Activated CD4-positive, alpha-beta memory T cell treated with anti-CD3 and anti-CD28 coated beads for 36 hours (primary cell): ENCODE data around the gene SDHD. TPM values are rescaled to one million over a fixed set of nuclear protein-coding genes. Genes with fewer than 3 reads are reported as not detected.

Experiments
- CTCF ChIA-PET: fragments of 350-600 bp; sonication (Branson Sonifier 250); formaldehyde crosslinking; loops from one replicate; lab custom pipeline; 2021; ENCODE audit warnings: antibody characterized with exemption, inconsistent platforms; lab: Charles Lee
- POLR2A ChIA-PET: fragments of 350-600 bp; sonication (Branson Sonifier 250); formaldehyde crosslinking; loops from one replicate; lab custom pipeline; 2021; ENCODE audit warnings: antibody characterized with exemption; lab: Charles Lee
- DNase-seq: peaks from one replicate; pipeline ENCODE4 v3.0.0-alpha.2; 2020
- H3K27ac Mint-ChIP-seq: one replicate; pipeline ENCODE4 v1.8.0; 2021; ENCODE audit warnings: mixed read lengths
- H3K27me3 Mint-ChIP-seq: one replicate; pipeline ENCODE4 v1.8.0; 2021; ENCODE audit warnings: mixed read lengths
- H3K36me3 Mint-ChIP-seq: one replicate; pipeline ENCODE4 v1.8.0; 2021; ENCODE audit warnings: mixed read lengths
- H3K4me1 Mint-ChIP-seq: one replicate; pipeline ENCODE4 v1.8.0; 2021; ENCODE audit warnings: low read depth, mixed read lengths
- H3K4me3 Mint-ChIP-seq: one replicate; pipeline ENCODE4 v1.8.0; 2021; ENCODE audit warnings: mild to moderate bottlenecking, mixed read lengths
- H3K9me3 Mint-ChIP-seq: one replicate; pipeline ENCODE4 v1.8.0; 2021; ENCODE audit warnings: mixed read lengths
- intact Hi-C: fragments of 100-400 bp; cut with micrococcal nuclease; formaldehyde crosslinking; loops from one replicate; pipeline ENCODE4 v1.15.1; 2023
- total RNA-seq, 2 experiments: library from RNA; stranded (reverse); gene quantifications; one replicate each; pipeline ENCODE4 v1.2.3, GENCODE V29; 2021

The SDHD gene
- total RNA-seq, 2 experiments from 2014 or later, result 72.7 to 91.6 TPM

- Mint-ChIP-seq H3K27me3 (no peaks in the 10 kb centered on the region), H3K4me3 (no peak overlapping the region), H3K4me1 (no peaks in the 10 kb centered on the region), H3K9me3 (no peaks in the 10 kb centered on the region), H3K27ac (no peak overlapping the region), H3K36me3 (no peaks in the 10 kb centered on the region)
- intact Hi-C loops, result no loop called here
- no peak for DNase-seq
- POLR2A ChIA-PET, result interaction anchor here (0.6 to 1.0 kb wide), 2 partner anchors 17 to 123 kb away, joined by 3 to 4 read pairs; partner anchors contain the start of gene TIMM8B
- CTCF ChIA-PET, result interaction anchor here (0.8 to 1.0 kb wide), 2 partner anchors 10 to 69 kb away, joined by 3 read pairs; no protein-coding TSS in a partner anchor
Measured at GRCh38 chr11:112103446-112103845, 16.8 kb downstream of the SDHD start.

- DNase-seq, result no peak
- intact Hi-C loops, result no loop called here
- Mint-ChIP-seq H3K4me1 (no peaks in the 10 kb centered on the region), H3K27ac (no peak overlapping the region), H3K4me3 (no peak overlapping the region), H3K27me3 (no peaks in the 10 kb centered on the region), H3K36me3 (no peaks in the 10 kb centered on the region), H3K9me3 (no peaks in the 10 kb centered on the region)
- CTCF ChIA-PET, result no interaction called here
- POLR2A ChIA-PET, result no interaction called here
Measured at GRCh38 chr11:112106070-112106469, 19.4 kb downstream of the SDHD start.

- no peak overlapping the region for H3K4me3 Mint-ChIP-seq
- no peak for DNase-seq
- POLR2A ChIA-PET, result no interaction called here
- peaks cover 2% of the 10 kb centered on the region for H3K4me1 Mint-ChIP-seq
- H3K27me3 Mint-ChIP-seq, result no peaks in the 10 kb centered on the region
- intact Hi-C loops, result loop anchor here (1.0 kb wide), 2 partner anchors 62 to 167 kb away; partner anchors contain the start of gene BCO2
- CTCF ChIA-PET, result interaction anchor here (0.7 to 5.8 kb wide), 23 partner anchors 9 to 1206 kb away, joined by 3 to 54 read pairs (median 4); partner anchors contain the start of genes ALG9, BCO2, SDHD and TIMM8B
- no peaks in the 10 kb centered on the region for H3K36me3 Mint-ChIP-seq
- H3K9me3 Mint-ChIP-seq, result no peaks in the 10 kb centered on the region
- no peak overlapping the region for H3K27ac Mint-ChIP-seq
Measured at GRCh38 chr11:112113539-112114457, 27.1 kb downstream of the SDHD start.

- H3K9me3 Mint-ChIP-seq, result no peaks in the 10 kb centered on the region
- ChIA-PET POLR2A (no interaction called here), CTCF (interaction anchor here (1.2 to 5.8 kb wide), 14 partner anchors 9 to 166 kb away, joined by 3 to 54 read pairs (median 8); partner anchors contain the start of genes BCO2, SDHD and TIMM8B)
- H3K27ac Mint-ChIP-seq, result no peak overlapping the region
- DNase-seq, result no peak
- intact Hi-C loops, result no loop called here
- no peaks in the 10 kb centered on the region for H3K27me3 Mint-ChIP-seq
- no peak overlapping the region for H3K4me3 Mint-ChIP-seq
- H3K4me1 Mint-ChIP-seq, result peaks cover 2% of the 10 kb centered on the region
- H3K36me3 Mint-ChIP-seq, result no peaks in the 10 kb centered on the region
Measured at GRCh38 chr11:112114460-112114859, 27.8 kb downstream of the SDHD start.

- POLR2A ChIA-PET, result no interaction called here
- intact Hi-C loops, result no loop called here
Measured at GRCh38 chr11:112115386-112115785, 28.7 kb downstream of the SDHD start.

GRCh38 chr11:112118176-112118575 lies 31.5 kb downstream of the SDHD start:
- intact Hi-C loops, result no loop called here
- Mint-ChIP-seq H3K4me3 (no peak overlapping the region), H3K36me3 (no peaks in the 10 kb centered on the region), H3K4me1 (peaks cover 10% of the 10 kb centered on the region), H3K27ac (no peak overlapping the region), H3K9me3 (no peaks in the 10 kb centered on the region), H3K27me3 (no peaks in the 10 kb centered on the region)
- ChIA-PET POLR2A (interaction anchor here (0.6 kb wide), 1 partner anchor 353 kb away, joined by 4 read pairs; no protein-coding TSS in a partner anchor), CTCF (no interaction called here)
- DNase-seq, result no peak

More at GRCh38 chr11:112115386-112115785, 28.7 kb downstream of the SDHD start:
- H3K36me3 Mint-ChIP-seq, result no peaks in the 10 kb centered on the region
- peaks cover 7% of the 10 kb centered on the region for H3K4me1 Mint-ChIP-seq
- H3K27me3 Mint-ChIP-seq, result no peaks in the 10 kb centered on the region
- CTCF ChIA-PET, result interaction anchor here (0.6 to 4.9 kb wide), 6 partner anchors 24 to 165 kb away, joined by 3 to 54 read pairs (median 10); partner anchors contain the start of genes BCO2, SDHD and TIMM8B
- H3K9me3 Mint-ChIP-seq, result no peaks in the 10 kb centered on the region
- no peak for DNase-seq
- no peak overlapping the region for H3K4me3 Mint-ChIP-seq
- H3K27ac Mint-ChIP-seq, result no peak overlapping the region

GRCh38 chr11:112121981-112122615 lies 35.4 kb downstream of the SDHD start:
- no peak for DNase-seq
- Mint-ChIP-seq H3K4me3 (no peak overlapping the region), H3K27me3 (no peaks in the 10 kb centered on the region), H3K9me3 (no peaks in the 10 kb centered on the region), H3K27ac (no peak overlapping the region), H3K36me3 (no peaks in the 10 kb centered on the region), H3K4me1 (peaks cover 8% of the 10 kb centered on the region)
- POLR2A ChIA-PET, result no interaction called here
- intact Hi-C loops, result no loop called here
- CTCF ChIA-PET, result interaction anchor here (8.0 kb wide), 1 partner anchor 10 kb away, joined by 44 read pairs; no protein-coding TSS in a partner anchor

- Mint-ChIP-seq H3K4me3 (no peak overlapping the region), H3K36me3 (no peaks in the 10 kb centered on the region), H3K27ac (no peak overlapping the region), H3K4me1 (peaks cover 8% of the 10 kb centered on the region), H3K27me3 (no peaks in the 10 kb centered on the region), H3K9me3 (no peaks in the 10 kb centered on the region)
- CTCF ChIA-PET, result interaction anchor here (8.0 kb wide), 1 partner anchor 11 kb away, joined by 44 read pairs; no protein-coding TSS in a partner anchor
- no peak for DNase-seq
- intact Hi-C loops, result no loop called here
- POLR2A ChIA-PET, result no interaction called here
Measured at GRCh38 chr11:112123129-112123528, 36.5 kb downstream of the SDHD start.

- H3K36me3 Mint-ChIP-seq, result no peaks in the 10 kb centered on the region
- no peak overlapping the region for H3K4me3 Mint-ChIP-seq
- ChIA-PET CTCF (interaction anchor here (8.0 kb wide), 1 partner anchor 15 kb away, joined by 44 read pairs; no protein-coding TSS in a partner anchor), POLR2A (no interaction called here)
- no peaks in the 10 kb centered on the region for H3K27me3 Mint-ChIP-seq
- no peaks in the 10 kb centered on the region for H3K4me1 Mint-ChIP-seq
- no peak for DNase-seq
- no peaks in the 10 kb centered on the region for H3K9me3 Mint-ChIP-seq
- intact Hi-C loops, result no loop called here
- H3K27ac Mint-ChIP-seq, result no peak overlapping the region
Measured at GRCh38 chr11:112127056-112127455, 40.4 kb downstream of the SDHD start.

- Mint-ChIP-seq H3K27me3 (no peaks in the 10 kb centered on the region), H3K4me1 (no peaks in the 10 kb centered on the region), H3K27ac (no peak overlapping the region), H3K4me3 (no peak overlapping the region), H3K36me3 (no peaks in the 10 kb centered on the region), H3K9me3 (no peaks in the 10 kb centered on the region)
- POLR2A ChIA-PET, result no interaction called here
- intact Hi-C loops, result no loop called here
- CTCF ChIA-PET, result interaction anchor here (0.6 kb wide), 1 partner anchor 25 kb away, joined by 3 read pairs; no protein-coding TSS in a partner anchor
- DNase-seq, result no peak
Measured at GRCh38 chr11:112128483-112129121, 41.9 kb downstream of the SDHD start.

- CTCF ChIA-PET, result no interaction called here
- H3K4me1 Mint-ChIP-seq, result no peaks in the 10 kb centered on the region
- POLR2A ChIA-PET, result interaction anchor here (0.6 kb wide), 1 partner anchor 184 kb away, joined by 3 read pairs; no protein-coding TSS in a partner anchor
- H3K9me3 Mint-ChIP-seq, result no peaks in the 10 kb centered on the region
- no peak overlapping the region for H3K4me3 Mint-ChIP-seq
- H3K27ac Mint-ChIP-seq, result no peak overlapping the region
- intact Hi-C loops, result no loop called here
- H3K36me3 Mint-ChIP-seq, result no peaks in the 10 kb centered on the region
- no peaks in the 10 kb centered on the region for H3K27me3 Mint-ChIP-seq
- DNase-seq, result no peak
Measured at GRCh38 chr11:112129656-112130055, 43.0 kb downstream of the SDHD start.
